Adrenal gland (tissue), 19 donors: ENCODE results near the gene TMEM271. TPM values are rescaled to one million over a fixed set of nuclear protein-coding genes. Genes with fewer than 3 reads are reported as not detected.
A peak's percentile ranks its signal among the peaks of the same experiment; 100 is the strongest.

ENCODE experiments used
- DNase-seq, 7 donors: peaks; one replicate each; pipeline ENCODE4 v3.0.0-alpha.2; 2019 to 2020
- H3K27ac ChIP-seq, 5 donors: fragments of 200-600 bp; sonication (generic) in 4 of 5; 1 replicate in 3 of 5; 2 replicates in 2 of 5; pipeline versions ENCODE4 v1.5.1 to v1.8.0; 2016 to 2020; ENCODE audit warnings: mild to moderate bottlenecking in 1 of 5
- H3K27me3 ChIP-seq: fragments of 200-600 bp; 2 replicates; pipeline ENCODE4 v1.8.0; 2021
- H3K36me3 ChIP-seq, 2 donors: fragments of 200-600 bp; replicated peaks in 1 of 2; 1 replicate in 1 of 2; 2 replicates in 1 of 2; pipeline versions ENCODE4 v1.5.1 to v1.8.0; 2018 to 2022
- H3K4me1 ChIP-seq, 2 donors: fragments of 200-600 bp; replicated peaks in 1 of 2; 1 replicate in 1 of 2; 2 replicates in 1 of 2; pipeline versions ENCODE4 v1.5.1 to v1.8.0; 2018 to 2021
- H3K4me3 ChIP-seq, 4 donors: fragments of 200-600 bp; sonication (generic) in 3 of 4; one replicate each; pipeline ENCODE4 v1.5.1; 2016 to 2018
- H3K9me3 ChIP-seq, 3 donors: fragments of 200-600 bp; sonication (generic) in 1 of 3; replicated peaks in 1 of 3; 1 replicate in 2 of 3; 2 replicates in 1 of 3; pipeline versions ENCODE4 v1.5.1 to v1.8.0; 2016 to 2021
- CTCF ChIP-seq, 6 experiments: fragments of 450-650 bp in 4 of 6; fragments of 200-600 bp in 2 of 6; sonication (generic) in 1 of 6; IDR thresholded peaks; 1 replicate in 5 of 6; 2 replicates in 1 of 6; pipeline versions ENCODE4 v1.5.1 to v1.8.0; 2016 to 2021; ENCODE audit warnings: antibody characterized with exemption in 6 of 6, mild to moderate bottlenecking in 2 of 6, moderate library complexity in 1 of 6
- POLR2A ChIP-seq, 2 donors: fragments of 450-650 bp; IDR thresholded peaks; one replicate each; pipeline ENCODE4 v1.6.1; 2017; ENCODE audit warnings: antibody characterized with exemption in 2 of 2, mild to moderate bottlenecking in 2 of 2, moderate library complexity in 1 of 2
- WGBS, 4 donors: extraction: QIAGEN DNeasy Blood & Tissue Kit in 2 of 4; methylation state at CpG; one replicate each; pipeline versions ENCODE4 v1.1.5 to v1.1.7; 2013 to 2017; 5-methylcytosine and 5-hydroxymethylcytosine counted together
- intact Hi-C, 2 donors: fragments of 100-400 bp; cut with DNase I; formaldehyde crosslinking; loops; one replicate each; pipeline versions ENCODE4 v1.14.1 to v1.15.0; 2022 to 2023
- long read RNA-seq, 10 donors: library from polyadenylated mRNA in 3 of 10; unstranded in 2 of 10; stranded (forward) in 1 of 10; transcript quantifications; one replicate each; pipeline ENCODE4 v2.0.0 and lab custom pipeline, GENCODE V29; 2021 to 2026
- polyA plus RNA-seq, 3 donors: library from polyadenylated mRNA; stranded (reverse); fragments of 200-250 nt in 2 of 3; fragments of 350-450 nt in 1 of 3; fragmentation: Illumina TruSeq in 1 of 3; extraction: RNeasy Lipid Tissue Mini Kit (QIAGEN cat#74804) in 1 of 3; gene quantifications; one replicate each; pipeline ENCODE4 v1.2.3, GENCODE V29; 2013 to 2014
- total RNA-seq, 9 donors: library from RNA; depleted of rRNA in 4 of 9; stranded (reverse); fragments of >200 nt in 4 of 9; fragments of 120-200 nt in 1 of 9; fragmentation: NEBNext Ultra II Directional in 1 of 9; extraction: Animal tissue kit (Norgen Biotek cat#: 25700) in 1 of 9; gene quantifications; one replicate each; pipeline versions ENCODE4 v1.1.0 to v1.2.4, GENCODE V29; 2013 to 2023
- donor health status: healthy with polysubstance abuse.
- donor health status: Bipolar disorder and iron deficiency.
- donor health status: DM: yes; HTN: yes; CAD: no.
- donor health status: DM: no; HTN: no; CAD: no.
- donor health status: DM: no; HTN: no; CAD: no.
- donor health status: DM: yes; HTN: yes; CAD: no.

Gene TMEM271
- total RNA-seq (1 to 10 TPM in 2 of 9 donors, under 1 TPM in 2, not detected in 5; 0.06 to 1.9 (median 1.1) TPM), polyA plus RNA-seq (under 1 TPM; 0.54 to 0.64 (median 0.60) TPM)
- long read RNA-seq, donor 1 = 0 reads
- long read RNA-seq, donor 2 = 0 reads
- long read RNA-seq, donor 3 = 0 reads
- long read RNA-seq, donor 4 = 0 reads
- long read RNA-seq, donor 5 = 0 reads
- long read RNA-seq, donor 6 = 0 reads
- long read RNA-seq, donor 7 = 0 reads
- long read RNA-seq, donor 8 = 0 reads
- long read RNA-seq, donor 9 = 0 reads
- long read RNA-seq, donor 10, partial matches to known transcripts = 0 of 1 reads
- long read RNA-seq, donor 10, other reads (novel, unspliced or antisense) = 0 of 1 reads

- intact Hi-C loops = no loop called here
- H3K27ac ChIP-seq = peak within 1 kb of the TSS in 1 of 5 donors; percentile 54
- 0 to 2% (median 1%) methylated on average over 2 to 54 of the region's 60 CpGs for WGBS, 4 donors
- peak in 1 of 7 donors; percentile 45 for DNase-seq
- H3K36me3 ChIP-seq = no peaks in the 10 kb centered on the region
- peaks cover 56% of the 10 kb centered on the region for H3K27me3 ChIP-seq
- no peak for TF ChIP-seq CTCF (IDR thresholded peaks at IDR 0.05)
- no peak for TF ChIP-seq POLR2A (IDR thresholded peaks at IDR 0.05)
- H3K4me3 ChIP-seq = no peak within 1 kb of the TSS
- no peaks in the 10 kb centered on the region for H3K4me1 ChIP-seq
- H3K9me3 ChIP-seq = no peaks in the 10 kb centered on the region
Measured at GRCh38 chr4:576245-576821, at the start of gene TMEM271. TSS of gene TMEM271 (minus strand) at chr4:576295. CDS start at chr4:576062, 233 bp downstream.

GRCh38 chr4:625631-626161 is 49.6 kb upstream of the TMEM271 start:
- no peaks in the 10 kb centered on the region for H3K9me3 ChIP-seq
- no peak for DNase-seq
- no peaks in the 10 kb centered on the region for H3K27me3 ChIP-seq
- H3K27ac ChIP-seq = no peak overlapping the region
- no peaks in the 10 kb centered on the region for H3K36me3 ChIP-seq
- H3K4me3 ChIP-seq = no peak overlapping the region
- intact Hi-C loops = no loop called here
- 85 to 92% (median 87%) methylated on average over 12 to 39 of the region's 39 CpGs for WGBS, 4 donors
- TF ChIP-seq POLR2A (IDR thresholded peaks at IDR 0.05) (no peak), CTCF (IDR thresholded peaks at IDR 0.05) (no peak)
- H3K4me1 ChIP-seq = no peaks in the 10 kb centered on the region

- H3K4me1 ChIP-seq = no peaks in the 10 kb centered on the region
- 72 to 77% (median 76%) methylated on average over 14 to 21 of the region's 21 CpGs for WGBS, 4 donors
Measured at GRCh38 chr4:624705-625590, 48.9 kb upstream of the TMEM271 start, which contains the start of gene PDE6B. TSS of gene PDE6B (plus strand) at chr4:625573. CDS start at chr4:625627, 54 bp downstream.

More at GRCh38 chr4:624705-625590, 48.9 kb upstream of the TMEM271 start, which contains the start of gene PDE6B:
- H3K9me3 ChIP-seq = no peaks in the 10 kb centered on the region
- no peak for DNase-seq
- no peaks in the 10 kb centered on the region for H3K36me3 ChIP-seq
- intact Hi-C loops = no loop called here
- no peak within 1 kb of the TSS for H3K27ac ChIP-seq
- no peaks in the 10 kb centered on the region for H3K27me3 ChIP-seq
- TF ChIP-seq CTCF (IDR thresholded peaks at IDR 0.05) (no peak), POLR2A (IDR thresholded peaks at IDR 0.05) (no peak)
- H3K4me3 ChIP-seq = no peak within 1 kb of the TSS
